Activated B cell treated with CpG ODN at 0.5 μM for 24 hours (primary cell): ENCODE data around the gene SAMD8. TPM values are rescaled to one million over a fixed set of nuclear protein-coding genes. Genes with fewer than 3 reads are reported as not detected.
A peak's percentile ranks its signal among the peaks of the same experiment; 100 is the strongest.

Experiments
- ATAC-seq: fragments of 200-7000 bp; cut with Tn5 transposase; one replicate; pipeline ENCODE4 v1.10.0; 2021; ENCODE audit warnings: low read depth, mild to moderate bottlenecking, moderate library complexity
- CTCF ChIA-PET: fragments of 350-600 bp; sonication (Branson Sonifier 250); formaldehyde crosslinking; loops from one replicate; lab custom pipeline; 2021; ENCODE audit warnings: antibody characterized with exemption; lab: Charles Lee
- POLR2A ChIA-PET: fragments of 350-600 bp; sonication (Branson Sonifier 250); formaldehyde crosslinking; loops from one replicate; lab custom pipeline; 2021; ENCODE audit warnings: antibody characterized with exemption; lab: Charles Lee
- DNase-seq: peaks from one replicate; pipeline ENCODE4 v3.0.0; 2022
- H3K27ac Mint-ChIP-seq: one replicate; pipeline ENCODE4 v1.8.0; 2020; ENCODE audit warnings: mixed read lengths
- H3K27me3 Mint-ChIP-seq: one replicate; pipeline ENCODE4 v1.8.0; 2021; ENCODE audit warnings: mixed read lengths
- H3K36me3 Mint-ChIP-seq: one replicate; pipeline ENCODE4 v1.8.0; 2021; ENCODE audit warnings: low read depth, mixed read lengths
- H3K4me1 Mint-ChIP-seq: one replicate; pipeline ENCODE4 v1.8.0; 2021; ENCODE audit warnings: mixed read lengths
- H3K4me3 Mint-ChIP-seq: one replicate; pipeline ENCODE4 v1.8.0; 2020; ENCODE audit warnings: mild to moderate bottlenecking, mixed read lengths
- H3K9me3 Mint-ChIP-seq: one replicate; pipeline ENCODE4 v1.8.0; 2020; ENCODE audit warnings: mixed read lengths
- intact Hi-C: fragments of 100-400 bp; cut with micrococcal nuclease; formaldehyde crosslinking; loops from one replicate; pipeline ENCODE4 v1.15.1; 2024
- total RNA-seq: library from RNA; stranded (reverse); gene quantifications from 2 replicates; pipeline ENCODE4 v1.2.3, GENCODE V29; 2022
- TF ChIP-seq, protein P1 (sequence below): fragments of 200-600 bp; IDR thresholded peaks from one replicate; pipeline ENCODE4 v1.8.0; 2022; ENCODE audit warnings: antibody characterized with exemption, mild to moderate bottlenecking

The SAMD8 gene
- total RNA-seq, 1 donor from 2014 or later = 29.1 TPM

DNA sequence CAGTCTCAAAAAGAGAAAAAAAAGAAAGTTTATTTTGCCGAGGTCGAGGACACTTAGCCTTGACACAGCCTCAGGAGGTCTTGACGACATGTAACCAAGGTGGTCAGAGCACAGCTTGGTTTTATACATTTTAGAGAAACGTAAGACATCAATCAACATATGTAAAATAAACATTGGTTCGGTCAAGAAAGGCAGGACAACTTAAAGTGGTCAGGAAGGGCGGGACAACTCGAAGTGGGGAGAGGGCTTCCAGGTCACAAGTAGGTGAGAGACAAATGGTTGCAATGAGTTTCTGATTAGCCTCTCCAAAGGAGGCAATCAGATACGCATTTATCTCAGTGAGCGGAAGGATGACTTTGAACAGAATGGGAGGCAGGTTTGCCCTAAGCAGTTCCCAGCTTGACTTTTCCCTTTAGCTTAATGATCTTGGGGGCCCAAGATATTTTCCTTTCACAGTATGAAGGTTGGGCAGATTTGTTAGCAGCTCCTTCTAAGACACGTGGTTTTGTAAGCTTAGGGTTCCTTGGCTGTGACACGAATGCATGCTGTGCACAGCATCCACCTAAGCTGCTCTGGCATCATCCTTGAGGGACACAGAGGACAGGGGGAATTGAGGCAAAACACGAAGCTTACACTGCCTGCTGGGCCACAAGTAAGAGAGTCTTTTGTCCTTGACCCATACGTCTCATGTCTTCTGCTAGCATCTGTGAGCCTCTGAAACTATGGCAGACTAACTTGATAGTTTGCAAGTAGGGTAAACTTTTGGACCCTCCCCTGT, 95.8 kb downstream of the SAMD8 start:
- no peak overlapping the region for H3K27ac Mint-ChIP-seq
- H3K27me3 Mint-ChIP-seq = no peaks in the 10 kb centered on the region
- ChIA-PET CTCF (interaction anchor here (0.9 to 1.6 kb wide), 2 partner anchors 19 to 23 kb away, joined by 4 read pairs; no protein-coding TSS in a partner anchor), POLR2A (interaction anchor here (0.7 kb wide), 1 partner anchor 18 kb away, joined by 6 read pairs; no protein-coding TSS in a partner anchor)
- no peaks in the 10 kb centered on the region for H3K9me3 Mint-ChIP-seq
- DNase-seq = no peak
- intact Hi-C loops = no loop called here
- H3K4me3 Mint-ChIP-seq = no peak overlapping the region
- peaks cover 16% of the 10 kb centered on the region for H3K4me1 Mint-ChIP-seq
- H3K36me3 Mint-ChIP-seq = peaks cover 18% of the 10 kb centered on the region
- TF ChIP-seq, protein P1, sequence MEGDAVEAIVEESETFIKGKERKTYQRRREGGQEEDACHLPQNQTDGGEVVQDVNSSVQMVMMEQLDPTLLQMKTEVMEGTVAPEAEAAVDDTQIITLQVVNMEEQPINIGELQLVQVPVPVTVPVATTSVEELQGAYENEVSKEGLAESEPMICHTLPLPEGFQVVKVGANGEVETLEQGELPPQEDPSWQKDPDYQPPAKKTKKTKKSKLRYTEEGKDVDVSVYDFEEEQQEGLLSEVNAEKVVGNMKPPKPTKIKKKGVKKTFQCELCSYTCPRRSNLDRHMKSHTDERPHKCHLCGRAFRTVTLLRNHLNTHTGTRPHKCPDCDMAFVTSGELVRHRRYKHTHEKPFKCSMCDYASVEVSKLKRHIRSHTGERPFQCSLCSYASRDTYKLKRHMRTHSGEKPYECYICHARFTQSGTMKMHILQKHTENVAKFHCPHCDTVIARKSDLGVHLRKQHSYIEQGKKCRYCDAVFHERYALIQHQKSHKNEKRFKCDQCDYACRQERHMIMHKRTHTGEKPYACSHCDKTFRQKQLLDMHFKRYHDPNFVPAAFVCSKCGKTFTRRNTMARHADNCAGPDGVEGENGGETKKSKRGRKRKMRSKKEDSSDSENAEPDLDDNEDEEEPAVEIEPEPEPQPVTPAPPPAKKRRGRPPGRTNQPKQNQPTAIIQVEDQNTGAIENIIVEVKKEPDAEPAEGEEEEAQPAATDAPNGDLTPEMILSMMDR = no peak
- ATAC-seq = no peak

DNA sequence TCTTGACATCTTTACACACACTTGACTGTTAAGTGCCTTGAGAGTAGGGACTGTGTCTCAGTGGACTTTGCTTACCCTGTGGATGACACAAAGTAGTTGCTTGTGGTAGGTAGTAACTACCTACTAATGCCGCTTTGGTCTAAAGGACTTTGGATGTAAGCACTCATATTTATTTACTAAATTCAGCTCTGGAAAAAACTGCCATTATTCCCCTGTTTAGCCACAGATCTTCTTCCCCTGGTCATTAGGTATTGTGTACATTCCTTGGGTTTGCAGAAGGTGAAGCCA, 96.3 kb downstream of the SAMD8 start:
- peaks cover 21% of the 10 kb centered on the region for H3K4me1 Mint-ChIP-seq
- H3K4me3 Mint-ChIP-seq = no peak overlapping the region
- ChIA-PET CTCF (interaction anchor here (1.6 kb wide), 1 partner anchor 20 kb away, joined by 4 read pairs; no protein-coding TSS in a partner anchor), POLR2A (no interaction called here)
- intact Hi-C loops = no loop called here
- TF ChIP-seq, protein P1 = no peak
- DNase-seq = no peak
- H3K27ac Mint-ChIP-seq = no peak overlapping the region
- no peaks in the 10 kb centered on the region for H3K9me3 Mint-ChIP-seq
- no peak for ATAC-seq
- H3K36me3 Mint-ChIP-seq = peaks cover 23% of the 10 kb centered on the region
- no peaks in the 10 kb centered on the region for H3K27me3 Mint-ChIP-seq

DNA sequence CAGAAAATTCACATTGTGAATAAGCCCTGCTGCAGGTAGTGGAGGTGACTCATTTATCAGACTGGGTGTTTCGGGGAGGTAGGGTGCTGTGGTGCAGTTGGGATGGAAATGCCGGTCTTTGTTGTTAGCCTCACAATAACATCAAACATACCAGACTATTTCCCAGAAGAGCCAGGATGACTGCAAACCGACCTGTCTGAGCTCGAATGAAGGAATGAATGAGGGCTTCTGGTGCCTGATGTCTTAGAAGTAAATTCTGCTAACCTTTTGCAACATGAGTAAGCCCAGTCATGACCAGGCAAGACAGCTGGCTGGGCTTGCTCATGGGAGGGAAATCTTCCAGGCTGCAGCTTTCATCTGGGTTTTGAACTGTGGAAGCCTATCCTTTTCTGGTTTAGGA, 96.7 kb downstream of the SAMD8 start:
- no peaks in the 10 kb centered on the region for H3K27me3 Mint-ChIP-seq
- CTCF ChIA-PET = interaction anchor here (0.6 to 1.6 kb wide), 2 partner anchors 18 to 20 kb away, joined by 4 to 5 read pairs; no protein-coding TSS in a partner anchor
- H3K9me3 Mint-ChIP-seq = no peaks in the 10 kb centered on the region
- no peak overlapping the region for H3K4me3 Mint-ChIP-seq
- DNase-seq (no peak), ATAC-seq (no peak)
- peaks cover 24% of the 10 kb centered on the region for H3K36me3 Mint-ChIP-seq
- intact Hi-C loops = no loop called here
- TF ChIP-seq, protein P1 = no peak
- peaks cover 23% of the 10 kb centered on the region for H3K4me1 Mint-ChIP-seq
- H3K27ac Mint-ChIP-seq = peak overlapping the region; percentile 18
- POLR2A ChIA-PET = no interaction called here

DNA sequence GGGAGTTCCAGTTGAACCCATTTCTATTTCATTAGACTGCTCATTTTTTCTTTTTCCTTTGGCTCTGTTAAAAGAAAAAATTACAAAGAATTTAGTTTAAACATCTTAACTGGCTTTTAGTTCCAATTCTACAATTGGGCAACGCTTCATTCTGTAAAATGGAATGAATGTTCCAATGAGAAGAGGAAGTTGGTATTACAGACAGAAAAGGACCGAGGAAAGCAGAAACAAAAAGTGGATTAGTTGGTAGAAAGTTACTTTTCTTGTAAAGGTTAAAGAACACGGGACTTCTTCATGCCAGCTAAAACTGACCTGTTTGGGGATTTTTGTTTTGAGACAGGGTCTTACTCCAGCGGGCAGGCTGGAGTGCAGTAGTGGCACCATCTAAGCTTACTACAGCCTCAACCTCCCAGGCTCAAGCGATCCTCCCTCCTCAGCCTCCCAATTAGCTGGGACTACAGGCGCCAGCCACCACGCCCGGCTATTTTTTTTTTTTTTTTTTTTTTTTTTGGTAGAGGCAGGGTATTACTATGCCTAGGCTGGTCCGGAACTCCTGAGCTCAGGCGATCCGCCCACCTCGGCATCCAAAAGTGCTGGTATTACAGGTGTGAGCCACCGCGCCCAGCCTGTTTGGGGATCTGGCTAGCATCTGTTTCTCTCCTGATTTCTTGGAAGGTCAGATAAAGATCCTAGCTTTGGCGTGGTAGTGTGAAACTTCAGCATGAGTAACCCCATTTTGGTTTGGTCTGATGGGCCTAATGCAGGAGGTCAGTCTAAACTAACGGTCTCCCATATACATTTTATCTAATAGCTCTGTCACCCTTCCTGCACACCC, 97.8 kb downstream of the SAMD8 start:
- CTCF ChIA-PET = interaction anchor here (2.0 to 3.2 kb wide), 3 partner anchors 20 to 26 kb away, joined by 13 to 20 read pairs (median 17); partner anchors contain the start of gene COMTD1

More for the DNA sequence above, 97.8 kb downstream of the SAMD8 start:
- peak overlapping the region; percentile 100 for H3K27ac Mint-ChIP-seq
- peaks cover 30% of the 10 kb centered on the region for H3K36me3 Mint-ChIP-seq
- POLR2A ChIA-PET = interaction anchor here (0.6 to 3.6 kb wide), 14 partner anchors 9 to 1437 kb away, joined by 3 to 60 read pairs (median 6); partner anchors contain the start of genes ADK, COMTD1 and SAMD8
- intact Hi-C loops = no loop called here
- H3K27me3 Mint-ChIP-seq = no peaks in the 10 kb centered on the region
- peaks cover 27% of the 10 kb centered on the region for H3K4me1 Mint-ChIP-seq
- H3K4me3 Mint-ChIP-seq = peak overlapping the region; percentile 99
- ATAC-seq (no peak), DNase-seq (no peak)
- TF ChIP-seq, protein P1 = no peak
- H3K9me3 Mint-ChIP-seq = no peaks in the 10 kb centered on the region
